Activated T-cell treated with anti-CD3 and anti-CD28 coated beads, Interleukin-2, amount 50 U/mL, for 1 hour (primary cell): Measurements from ENCODE around the gene OGFR.

Experiments
- DNase-seq: peaks from one replicate; pipeline ENCODE4 v3.0.0-alpha.2; 2020

Gene OGFR

GRCh38 chr20:62816884-62817873 is 12.5 kb downstream of the OGFR start, which contains the start of gene COL9A3:
Gene COL9A3, plus strand, starts transcription at chr20:62817050. Its CDS starts 15 bp downstream, at chr20:62817065.
- DNase-seq, result no peak

DNA sequence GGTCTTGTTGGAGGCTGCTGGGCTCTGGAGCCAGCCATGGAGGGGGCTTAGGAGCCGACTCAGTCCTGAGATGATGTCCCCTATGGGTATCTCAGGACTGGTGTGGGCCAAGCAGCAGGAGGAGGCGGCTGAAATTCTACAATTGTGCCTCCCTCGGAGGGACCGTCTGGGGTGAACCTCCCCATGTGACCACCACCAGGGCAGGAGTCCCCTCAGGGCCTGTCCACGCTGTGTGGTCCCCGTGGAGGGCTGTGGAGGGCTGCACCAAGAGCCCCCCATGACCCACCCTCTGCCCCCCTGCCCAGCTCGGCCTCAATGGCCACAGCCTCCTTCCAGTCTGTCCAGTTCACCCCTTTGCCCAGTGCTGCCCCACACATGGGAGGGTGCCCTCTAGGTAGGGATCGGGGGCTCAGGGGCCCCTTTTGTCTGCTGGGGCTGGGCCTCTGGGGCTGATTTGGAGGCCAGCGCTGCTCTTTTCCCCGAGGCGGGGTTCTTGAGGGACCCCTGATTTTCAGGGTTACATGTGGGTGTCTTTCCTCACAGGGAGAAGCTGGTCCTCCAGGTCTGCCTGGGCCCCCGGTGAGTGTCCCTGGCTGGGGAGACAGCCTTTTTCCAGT is 13.4 kb downstream of the OGFR start:
- no peak for DNase-seq

GRCh38 chr20:62818592-62819493 is 14.2 kb downstream of the OGFR start:
- DNase-seq, result no peak

DNA sequence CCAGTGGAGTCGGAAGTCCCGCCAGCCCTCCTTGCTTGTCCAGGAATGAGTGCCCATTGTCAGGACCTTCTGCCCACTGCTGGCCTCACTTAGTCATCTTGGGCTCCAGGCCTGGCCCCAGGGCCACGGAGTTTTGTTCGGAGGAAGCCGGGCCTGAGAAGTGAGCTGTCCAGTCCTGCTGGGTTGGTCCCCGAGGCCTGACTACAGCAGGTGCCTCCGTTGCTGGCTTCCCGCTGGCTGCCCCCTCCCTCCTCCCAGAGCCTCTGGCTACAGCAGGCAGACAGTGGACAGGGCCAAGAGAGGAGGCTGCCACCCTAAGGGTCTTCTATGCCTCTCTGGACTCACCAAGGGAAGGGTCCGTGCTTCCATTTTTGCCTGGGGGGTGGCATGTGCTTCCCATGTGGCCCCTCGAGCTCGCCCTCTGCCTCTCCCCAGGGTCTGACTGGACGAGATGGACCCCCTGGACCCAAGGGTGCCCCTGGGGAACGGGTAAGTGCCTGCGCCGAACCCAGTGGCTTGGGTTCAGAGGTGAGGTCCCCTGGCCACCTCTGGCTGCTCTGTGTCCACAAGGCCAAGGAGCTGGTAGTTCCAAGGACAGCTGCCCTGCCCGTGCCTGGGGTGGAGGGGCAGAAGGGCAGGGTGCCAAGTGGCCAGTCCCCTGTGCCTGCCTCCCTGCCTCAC is 15.0 kb downstream of the OGFR start:
- DNase-seq, result no peak

- no peak for DNase-seq
Observed at GRCh38 chr20:62820208-62820961, 15.8 kb downstream of the OGFR start.

- no peak for DNase-seq
Observed at GRCh38 chr20:62820962-62821725, 16.5 kb downstream of the OGFR start.

GRCh38 chr20:62821726-62822210 is 17.1 kb downstream of the OGFR start:
- DNase-seq, result no peak

DNA sequence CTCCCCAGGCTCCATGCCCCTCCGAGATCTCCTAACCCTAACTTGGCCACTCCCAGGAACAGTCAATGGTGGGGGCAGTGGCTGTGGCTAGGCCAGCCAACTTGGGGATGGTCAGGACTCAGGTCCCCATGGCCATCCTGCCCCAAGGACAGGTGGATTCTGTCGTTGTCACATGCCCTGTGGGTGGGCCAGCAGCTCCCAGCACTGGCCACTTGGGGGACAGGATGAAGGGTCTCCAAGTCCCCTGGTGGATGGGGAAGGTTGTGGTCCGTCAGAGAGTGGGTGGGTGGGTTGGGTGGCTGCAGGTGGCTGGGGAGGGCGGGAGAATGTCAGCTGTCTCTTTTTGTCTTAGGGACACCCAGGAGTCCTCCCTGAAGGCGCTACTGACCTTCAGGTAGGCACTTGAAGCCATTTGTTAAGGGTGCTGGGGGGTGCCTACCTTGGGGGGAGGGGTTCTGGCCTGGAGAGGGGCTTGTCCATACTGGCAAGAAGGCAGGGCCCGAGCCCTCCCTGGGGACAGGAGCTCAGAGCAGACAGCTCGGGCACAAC is 17.7 kb downstream of the OGFR start:
- no peak for DNase-seq

GRCh38 chr20:62822788-62823651 is 18.4 kb downstream of the OGFR start:
- DNase-seq, result no peak

DNA sequence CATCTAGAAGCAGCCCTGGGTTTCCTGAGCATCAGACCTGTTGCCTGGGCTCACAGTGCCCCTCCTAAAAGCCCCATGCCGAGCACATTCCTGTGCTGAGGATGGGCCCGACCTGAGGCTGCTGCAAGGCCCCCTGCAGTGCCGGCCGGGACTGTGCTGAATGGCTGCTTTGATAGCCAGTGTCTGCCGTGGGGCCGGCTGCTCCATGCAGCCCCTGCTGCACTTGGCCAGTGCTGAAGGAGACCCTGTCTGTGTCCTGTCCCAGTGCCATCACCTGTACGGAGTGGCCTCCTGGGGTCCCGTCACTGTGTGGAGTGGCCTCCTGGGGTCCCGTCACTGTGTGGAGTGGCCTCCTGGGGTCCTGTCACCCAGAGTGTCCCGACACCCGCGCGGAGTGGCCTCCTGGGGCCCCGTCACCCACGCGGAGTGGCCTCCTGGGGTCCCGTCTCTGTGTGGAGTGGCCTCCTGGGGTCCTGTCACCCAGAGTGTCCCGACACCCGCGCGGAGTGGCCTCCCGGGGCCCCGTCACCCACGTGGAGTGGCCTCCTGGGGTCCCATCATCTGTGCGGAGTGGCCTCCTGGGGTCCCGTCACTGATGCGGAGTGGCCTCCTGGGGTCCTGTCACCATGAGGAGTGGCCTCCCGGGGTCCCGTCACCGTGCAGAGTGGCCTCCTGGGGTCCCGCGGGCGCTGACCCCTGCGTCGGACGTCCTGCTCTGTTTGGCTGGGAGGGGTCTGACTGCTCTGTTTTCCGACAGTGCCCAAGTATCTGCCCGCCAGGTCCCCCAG is 19.2 kb downstream of the OGFR start:
- DNase-seq, result no peak

- no peak for DNase-seq
Observed at GRCh38 chr20:62824476-62825332, 20.1 kb downstream of the OGFR start.

GRCh38 chr20:62825333-62825985 is 20.8 kb downstream of the OGFR start:
- no peak for DNase-seq

GRCh38 chr20:62825986-62826645 is 21.5 kb downstream of the OGFR start:
- DNase-seq, result no peak

DNA sequence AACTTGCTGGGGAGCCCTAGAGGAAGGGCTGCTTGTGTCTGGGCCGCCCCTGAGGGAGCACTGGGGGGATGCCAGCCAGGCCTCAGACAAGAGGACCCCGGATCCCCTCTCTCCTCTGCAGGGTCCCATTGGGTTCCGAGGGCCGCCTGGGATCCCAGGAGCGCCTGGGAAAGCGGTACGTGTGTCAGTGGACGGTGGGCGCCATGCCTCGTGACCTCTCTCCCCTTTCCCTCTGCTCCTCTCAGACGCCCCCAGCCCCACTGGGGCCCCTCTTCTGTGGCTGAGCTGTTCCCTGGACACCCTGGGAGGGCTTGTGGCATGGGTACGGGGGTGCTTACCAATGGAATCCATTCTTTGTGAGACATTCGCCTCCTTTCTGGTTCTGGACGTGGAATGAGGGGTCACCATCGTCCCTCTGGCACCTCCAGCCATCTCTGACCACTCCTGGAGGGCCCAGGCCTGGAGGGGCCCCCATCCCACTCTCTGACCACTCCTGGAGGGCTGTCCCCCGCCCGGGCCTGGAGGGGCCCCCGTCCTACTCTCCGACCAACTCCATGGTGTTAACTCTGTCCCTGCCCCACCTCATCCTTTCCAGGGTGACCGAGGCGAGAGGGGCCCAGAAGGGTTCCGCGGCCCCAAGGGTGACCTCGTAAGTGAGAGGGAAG is 22.1 kb downstream of the OGFR start:
- DNase-seq, result no peak

DNA sequence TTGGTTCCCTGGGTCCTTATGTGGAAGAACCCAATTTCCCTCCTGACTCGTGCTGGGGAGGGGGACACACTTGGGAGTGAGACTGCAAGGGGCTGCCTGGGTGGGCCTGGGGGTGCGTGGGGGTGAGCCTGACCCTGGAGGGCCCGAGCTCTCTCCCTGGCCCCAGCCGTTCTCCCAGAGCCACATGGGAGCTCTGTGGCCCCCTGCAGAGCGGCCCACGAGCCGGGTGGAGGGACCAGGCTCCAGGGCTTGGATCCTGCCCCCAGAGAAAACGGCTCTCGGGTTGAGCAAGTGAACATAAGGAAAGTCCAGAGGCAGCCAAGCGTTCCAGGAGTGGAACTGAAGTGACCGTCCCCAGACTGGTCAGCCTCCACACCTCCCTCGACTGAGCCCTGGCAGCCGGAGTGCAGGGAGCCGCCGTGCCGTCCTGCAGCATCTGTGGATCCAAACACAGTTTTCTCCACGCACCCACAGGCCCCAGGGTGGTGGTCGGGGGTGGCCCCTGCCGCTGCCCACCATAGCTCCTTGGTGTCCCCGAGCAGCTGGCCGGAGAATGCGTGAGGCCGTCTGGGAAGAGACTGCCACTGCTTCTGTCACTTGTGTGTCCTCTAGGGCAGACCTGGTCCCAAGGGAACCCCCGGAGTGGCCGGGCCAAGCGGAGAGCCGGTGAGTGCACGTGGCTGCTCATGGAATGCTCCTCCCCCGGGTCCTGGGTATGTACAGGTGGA is 22.8 kb downstream of the OGFR start:
- no peak for DNase-seq
